IMR-90 (cell line): ENCODE results near the gene EHHADH.

Experiments used
- CTCF ChIP-seq: conservative IDR thresholded peaks from 2 replicates; pipeline ENCODE4 v1.5.1; 2012; ENCODE audit warnings: mild to moderate bottlenecking, low read depth, low read length, improper control_type of control experiment
- RCOR1 ChIP-seq: IDR thresholded peaks from 2 replicates; pipeline ENCODE4 v1.6.1; 2012; ENCODE audit warnings: mild to moderate bottlenecking, low read length, improper control_type of control experiment; ENCODE audit not compliant: insufficient replicate concordance

GRCh38 chr3:185290266-185290665 lies 36.4 kb upstream of the EHHADH start:
- TF ChIP-seq CTCF, result no peak
- no peak for TF ChIP-seq RCOR1
